Measurements from ENCODE around the gene UBE2G1.

DNA sequence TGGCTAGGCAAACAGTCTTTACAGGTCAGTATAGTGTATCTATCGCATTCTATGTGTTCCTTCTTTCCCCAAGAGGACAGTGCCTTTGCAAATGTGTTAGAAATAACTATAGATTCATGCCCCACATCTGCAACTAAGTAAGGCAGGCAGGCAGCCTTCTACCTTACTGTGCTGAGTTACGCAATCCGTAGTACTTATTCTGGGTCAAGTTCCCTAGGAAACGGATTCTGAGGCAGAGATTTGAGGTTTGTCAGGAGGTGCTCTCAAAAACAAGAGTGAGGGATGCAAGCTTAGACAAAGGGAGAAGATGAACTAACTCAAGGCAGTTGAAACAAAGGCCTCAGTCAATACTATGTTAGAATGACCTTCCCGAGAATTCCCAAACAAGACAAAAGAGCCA is 90.0 kb downstream of the UBE2G1 start:
- TF ChIP-seq, protein P1, sequence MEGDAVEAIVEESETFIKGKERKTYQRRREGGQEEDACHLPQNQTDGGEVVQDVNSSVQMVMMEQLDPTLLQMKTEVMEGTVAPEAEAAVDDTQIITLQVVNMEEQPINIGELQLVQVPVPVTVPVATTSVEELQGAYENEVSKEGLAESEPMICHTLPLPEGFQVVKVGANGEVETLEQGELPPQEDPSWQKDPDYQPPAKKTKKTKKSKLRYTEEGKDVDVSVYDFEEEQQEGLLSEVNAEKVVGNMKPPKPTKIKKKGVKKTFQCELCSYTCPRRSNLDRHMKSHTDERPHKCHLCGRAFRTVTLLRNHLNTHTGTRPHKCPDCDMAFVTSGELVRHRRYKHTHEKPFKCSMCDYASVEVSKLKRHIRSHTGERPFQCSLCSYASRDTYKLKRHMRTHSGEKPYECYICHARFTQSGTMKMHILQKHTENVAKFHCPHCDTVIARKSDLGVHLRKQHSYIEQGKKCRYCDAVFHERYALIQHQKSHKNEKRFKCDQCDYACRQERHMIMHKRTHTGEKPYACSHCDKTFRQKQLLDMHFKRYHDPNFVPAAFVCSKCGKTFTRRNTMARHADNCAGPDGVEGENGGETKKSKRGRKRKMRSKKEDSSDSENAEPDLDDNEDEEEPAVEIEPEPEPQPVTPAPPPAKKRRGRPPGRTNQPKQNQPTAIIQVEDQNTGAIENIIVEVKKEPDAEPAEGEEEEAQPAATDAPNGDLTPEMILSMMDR (IDR thresholded peaks at IDR 0.05; ENCODE audit: control extremely low read depth in 1 of 3, insufficient read depth in 1 of 3, low read depth in 1 of 3, low read length in 3 of 3): no peak
- TF ChIP-seq CHD1 (IDR thresholded peaks at IDR 0.05; ENCODE audit: low read depth, low read length): no peak
- no peak for TF ChIP-seq TAF1 (IDR thresholded peaks at IDR 0.05; ENCODE audit: low read depth, low read length)
- no peak for TF ChIP-seq RNF2 (IDR thresholded peaks at IDR 0.05; ENCODE audit: borderline replicate concordance, low read depth, low read length, missing control alignments, poor library complexity, severe bottlenecking)
- TF ChIP-seq, protein P2, sequence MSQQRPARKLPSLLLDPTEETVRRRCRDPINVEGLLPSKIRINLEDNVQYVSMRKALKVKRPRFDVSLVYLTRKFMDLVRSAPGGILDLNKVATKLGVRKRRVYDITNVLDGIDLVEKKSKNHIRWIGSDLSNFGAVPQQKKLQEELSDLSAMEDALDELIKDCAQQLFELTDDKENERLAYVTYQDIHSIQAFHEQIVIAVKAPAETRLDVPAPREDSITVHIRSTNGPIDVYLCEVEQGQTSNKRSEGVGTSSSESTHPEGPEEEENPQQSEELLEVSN (IDR thresholded peaks at IDR 0.05): no peak
- no peak for TF ChIP-seq SIN3A (conservative IDR thresholded peaks at IDR 0.05 in 1 of 2, IDR thresholded peaks at IDR 0.05 in 1 of 2; ENCODE audit: low read depth in 1 of 2, low read length in 2 of 2)
- TF ChIP-seq, protein P3, sequence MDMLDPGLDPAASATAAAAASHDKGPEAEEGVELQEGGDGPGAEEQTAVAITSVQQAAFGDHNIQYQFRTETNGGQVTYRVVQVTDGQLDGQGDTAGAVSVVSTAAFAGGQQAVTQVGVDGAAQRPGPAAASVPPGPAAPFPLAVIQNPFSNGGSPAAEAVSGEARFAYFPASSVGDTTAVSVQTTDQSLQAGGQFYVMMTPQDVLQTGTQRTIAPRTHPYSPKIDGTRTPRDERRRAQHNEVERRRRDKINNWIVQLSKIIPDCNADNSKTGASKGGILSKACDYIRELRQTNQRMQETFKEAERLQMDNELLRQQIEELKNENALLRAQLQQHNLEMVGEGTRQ (IDR thresholded peaks at IDR 0.05; ENCODE audit: low read length): no peak
- TF ChIP-seq SP1 (IDR thresholded peaks at IDR 0.05; ENCODE audit: low read depth, low read length): no peak
- TF ChIP-seq CBX5 (IDR thresholded peaks at IDR 0.05; ENCODE audit: low read depth, low read length): no peak
- TF ChIP-seq CREB1 (IDR thresholded peaks at IDR 0.05): no peak
- TF ChIP-seq EP300 (IDR thresholded peaks at IDR 0.05; ENCODE audit: borderline replicate concordance in 1 of 2, low read depth in 2 of 2, low read length in 2 of 2): no peak
- TF ChIP-seq POLR2AphosphoS5 (IDR thresholded peaks at IDR 0.05; ENCODE audit: low read depth, low read length): no peak
- no peak for TF ChIP-seq RXRA (IDR thresholded peaks at IDR 0.05; ENCODE audit: insufficient read depth, low read depth, low read length)

Measured in H1 (cell line).